ENCODE results near the gene RBM12.
"Not testable (repeated sequence)": the region's sequence is repeated elsewhere in the genome, so short reads cannot be mapped to it uniquely, and the experiment has no call there.

RBM12 gene

GRCh38 chr20:35695245-35695749 is 30.6 kb upstream of the RBM12 start:
- H3K4me3 ChIP-seq (ENCODE audit: low read depth, low read length) = no peak overlapping the region
- no peak for DNase-seq (ENCODE audit: low read depth)
- TF ChIP-seq CTCF (IDR thresholded peaks at IDR 0.05; ENCODE audit: insufficient read depth, low read depth, low read length, missing control alignments) = no peak

GRCh38 chr20:35690265-35690664 is 25.6 kb upstream of the RBM12 start:
- H3K4me3 ChIP-seq (ENCODE audit: low read depth, low read length) = no peak overlapping the region
- DNase-seq (ENCODE audit: low read depth) = no peak
- TF ChIP-seq CTCF (IDR thresholded peaks at IDR 0.05; ENCODE audit: insufficient read depth, low read depth, low read length, missing control alignments) = no peak

GRCh38 chr20:35686872-35687271 is 22.2 kb upstream of the RBM12 start:
- not testable (repeated sequence) for H3K4me3 ChIP-seq (ENCODE audit: low read depth, low read length); DNase-seq (ENCODE audit: low read depth)

- not testable (repeated sequence) for DNase-seq (ENCODE audit: low read depth)
Observed at GRCh38 chr20:35685368-35685767, 20.7 kb upstream of the RBM12 start.

GRCh38 chr20:35681960-35682359 is 17.3 kb upstream of the RBM12 start:
- DNase-seq (ENCODE audit: low read depth) = no peak
- no peak overlapping the region for H3K4me3 ChIP-seq (ENCODE audit: low read depth, low read length)
- no peak for TF ChIP-seq CTCF (IDR thresholded peaks at IDR 0.05; ENCODE audit: insufficient read depth, low read depth, low read length, missing control alignments)

More at GRCh38 chr20:35685368-35685767, 20.7 kb upstream of the RBM12 start:
- H3K4me3 ChIP-seq (ENCODE audit: low read depth, low read length) = not testable (repeated sequence)

GRCh38 chr20:35680452-35681183 is 15.9 kb upstream of the RBM12 start:
- DNase-seq (ENCODE audit: low read depth) = no peak
- no peak overlapping the region for H3K4me3 ChIP-seq (ENCODE audit: low read depth, low read length)
- no peak for TF ChIP-seq CTCF (IDR thresholded peaks at IDR 0.05; ENCODE audit: insufficient read depth, low read depth, low read length, missing control alignments)

- H3K4me3 ChIP-seq (ENCODE audit: low read depth, low read length) = no peak overlapping the region
- TF ChIP-seq CTCF (IDR thresholded peaks at IDR 0.05; ENCODE audit: insufficient read depth, low read depth, low read length, missing control alignments) = no peak
- no peak for DNase-seq (ENCODE audit: low read depth)
Observed at GRCh38 chr20:35674921-35675320, 10.2 kb upstream of the RBM12 start.

GRCh38 chr20:35673884-35674283 is 9.2 kb upstream of the RBM12 start:
- no peak for DNase-seq (ENCODE audit: low read depth)
- no peak for TF ChIP-seq CTCF (IDR thresholded peaks at IDR 0.05; ENCODE audit: insufficient read depth, low read depth, low read length, missing control alignments)
- no peak overlapping the region for H3K4me3 ChIP-seq (ENCODE audit: low read depth, low read length)

All from GM12865 (cell line).